MCF 10A (cell line): ENCODE data around the gene FER. TPM values are rescaled to one million over a fixed set of nuclear protein-coding genes. Genes with fewer than 3 reads are reported as not detected.
A peak's percentile ranks its signal among the peaks of the same experiment; 100 is the strongest.

Experiments used
- BruUV-seq: library from RNA; stranded (reverse); fragments of 400-500 nt; replicated peaks from 2 replicates; lab custom pipeline; 2021; lab: Mats Ljungman, UMichigan
- CTCF ChIA-PET: fragments of 300-600 bp; sonication (Branson Sonifier 250); formaldehyde crosslinking; extraction: SDS; loops from one replicate; lab custom pipeline; 2021; ENCODE audit warnings: antibody characterized with exemption, inconsistent platforms; lab: Yijun Ruan, JAX
- POLR2A ChIA-PET: fragments of 300-600, 350-650 bp; sonication (Branson Sonifier 250); formaldehyde crosslinking; extraction: SDS; loops from one replicate; lab custom pipeline; 2020; ENCODE audit warnings: antibody characterized with exemption, inconsistent platforms; lab: Yijun Ruan, JAX
- DNase-seq: peaks from one replicate; pipeline ENCODE4 v3.0.0-alpha.2; 2018; ENCODE audit not compliant: unreplicated experiment
- H3K27ac Mint-ChIP-seq: one replicate; pipeline ENCODE4 v1.8.0; 2022; ENCODE audit warnings: mild to moderate bottlenecking, low read depth, mixed read lengths; ENCODE audit not compliant: unreplicated experiment
- H3K27me3 Mint-ChIP-seq: one replicate; pipeline ENCODE4 v1.8.0; 2022; ENCODE audit warnings: mixed read lengths; ENCODE audit not compliant: insufficient read depth, unreplicated experiment
- H3K36me3 Mint-ChIP-seq: one replicate; pipeline ENCODE4 v1.8.0; 2022; ENCODE audit warnings: mild to moderate bottlenecking, moderate library complexity, mixed read lengths; ENCODE audit not compliant: insufficient read depth, unreplicated experiment
- H3K4me1 Mint-ChIP-seq: one replicate; pipeline ENCODE4 v1.8.0; 2022; ENCODE audit warnings: mixed read lengths; ENCODE audit not compliant: insufficient read depth, unreplicated experiment
- H3K4me3 Mint-ChIP-seq: one replicate; pipeline ENCODE4 v1.8.0; 2022; ENCODE audit warnings: mild to moderate bottlenecking, moderate library complexity, mixed read lengths; ENCODE audit not compliant: unreplicated experiment
- H3K9me3 Mint-ChIP-seq: one replicate; pipeline ENCODE4 v1.8.0; 2022; ENCODE audit warnings: mixed read lengths; ENCODE audit not compliant: unreplicated experiment
- intact Hi-C: fragments of 100-400 bp; cut with micrococcal nuclease; formaldehyde crosslinking; loops from 2 replicates; pipeline ENCODE4 v1.14.1; 2022
- total RNA-seq: library from RNA; stranded (reverse); gene quantifications from 2 replicates; pipeline ENCODE4 v1.2.3, GENCODE V29; 2022
- TF ChIP-seq, protein P1 (sequence below): fragments of 200-600 bp; IDR thresholded peaks from one replicate; pipeline ENCODE4 v1.8.0; 2022; ENCODE audit warnings: antibody characterized with exemption, mild to moderate bottlenecking; ENCODE audit not compliant: unreplicated experiment

Gene FER
- total RNA-seq, 1 experiment from 2014 or later: 71.1 TPM

GRCh38 chr5:108753877-108754276, 6.2 kb downstream of the FER start:
- DNase-seq: peak; percentile 68
- no peaks in the 10 kb centered on the region for H3K27me3 Mint-ChIP-seq
- TF ChIP-seq, protein P1, sequence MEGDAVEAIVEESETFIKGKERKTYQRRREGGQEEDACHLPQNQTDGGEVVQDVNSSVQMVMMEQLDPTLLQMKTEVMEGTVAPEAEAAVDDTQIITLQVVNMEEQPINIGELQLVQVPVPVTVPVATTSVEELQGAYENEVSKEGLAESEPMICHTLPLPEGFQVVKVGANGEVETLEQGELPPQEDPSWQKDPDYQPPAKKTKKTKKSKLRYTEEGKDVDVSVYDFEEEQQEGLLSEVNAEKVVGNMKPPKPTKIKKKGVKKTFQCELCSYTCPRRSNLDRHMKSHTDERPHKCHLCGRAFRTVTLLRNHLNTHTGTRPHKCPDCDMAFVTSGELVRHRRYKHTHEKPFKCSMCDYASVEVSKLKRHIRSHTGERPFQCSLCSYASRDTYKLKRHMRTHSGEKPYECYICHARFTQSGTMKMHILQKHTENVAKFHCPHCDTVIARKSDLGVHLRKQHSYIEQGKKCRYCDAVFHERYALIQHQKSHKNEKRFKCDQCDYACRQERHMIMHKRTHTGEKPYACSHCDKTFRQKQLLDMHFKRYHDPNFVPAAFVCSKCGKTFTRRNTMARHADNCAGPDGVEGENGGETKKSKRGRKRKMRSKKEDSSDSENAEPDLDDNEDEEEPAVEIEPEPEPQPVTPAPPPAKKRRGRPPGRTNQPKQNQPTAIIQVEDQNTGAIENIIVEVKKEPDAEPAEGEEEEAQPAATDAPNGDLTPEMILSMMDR: no peak
- peaks cover 13% of the 10 kb centered on the region for H3K4me1 Mint-ChIP-seq
- peaks cover 7% of the 10 kb centered on the region for H3K36me3 Mint-ChIP-seq
- no peaks in the 10 kb centered on the region for H3K9me3 Mint-ChIP-seq
- CTCF ChIA-PET: interaction anchor here (1.7 kb wide), 1 partner anchor 26 kb away, joined by 3 read pairs; no protein-coding TSS in a partner anchor
- no TSS peak for BruUV-seq
- H3K4me3 Mint-ChIP-seq: peak overlapping the region; percentile 70
- H3K27ac Mint-ChIP-seq: peak overlapping the region; percentile 94
- intact Hi-C loops: loop anchor here (10.0 kb wide), 1 partner anchor 121 kb away; no protein-coding TSS in a partner anchor
- POLR2A ChIA-PET: interaction anchor here (0.5 to 3.8 kb wide), 16 partner anchors 9 to 996 kb away, joined by 3 to 70 read pairs (median 4); partner anchors contain the start of gene PJA2

GRCh38 chr5:108760512-108760911, 12.8 kb downstream of the FER start:
- no peaks in the 10 kb centered on the region for H3K27me3 Mint-ChIP-seq
- H3K4me1 Mint-ChIP-seq: peaks cover 29% of the 10 kb centered on the region
- no peaks in the 10 kb centered on the region for H3K9me3 Mint-ChIP-seq
- H3K36me3 Mint-ChIP-seq: peaks cover 11% of the 10 kb centered on the region
- intact Hi-C loops: no loop called here
- TF ChIP-seq, protein P1: no peak
- no TSS peak for BruUV-seq
- H3K4me3 Mint-ChIP-seq: no peak overlapping the region
- H3K27ac Mint-ChIP-seq: no peak overlapping the region
- no peak for DNase-seq
- ChIA-PET CTCF (interaction anchor here (0.9 to 1.2 kb wide), 2 partner anchors 12 to 31 kb away, joined by 3 read pairs; no protein-coding TSS in a partner anchor), POLR2A (interaction anchor here (1.2 kb wide), 1 partner anchor 11 kb away, joined by 5 read pairs; no protein-coding TSS in a partner anchor)

DNA sequence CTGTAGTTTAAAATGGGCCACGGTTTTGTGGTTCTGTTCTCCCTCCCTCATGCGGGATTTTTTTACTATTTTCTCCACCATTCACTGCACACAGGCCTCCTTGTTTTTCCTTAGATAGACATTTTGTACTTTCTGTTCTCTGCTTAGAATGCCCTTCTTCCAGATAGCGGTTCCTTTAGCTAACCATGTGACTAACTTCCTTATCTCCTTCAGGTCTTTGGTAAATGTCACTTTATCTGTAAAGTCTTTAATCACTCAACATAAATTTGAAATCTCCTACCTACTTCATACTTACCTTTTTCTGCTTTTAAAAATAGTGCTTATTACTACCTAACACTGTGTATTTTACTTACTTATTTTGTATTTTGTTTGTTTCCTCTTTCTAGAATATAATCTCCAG, 15.0 kb downstream of the FER start:
- no TSS peak for BruUV-seq
- H3K27ac Mint-ChIP-seq: no peak overlapping the region
- H3K36me3 Mint-ChIP-seq: peaks cover 15% of the 10 kb centered on the region
- no peaks in the 10 kb centered on the region for H3K27me3 Mint-ChIP-seq
- no peak overlapping the region for H3K4me3 Mint-ChIP-seq
- POLR2A ChIA-PET: interaction anchor here (0.5 to 2.1 kb wide), 4 partner anchors 9 to 25 kb away, joined by 3 to 7 read pairs (median 3); no protein-coding TSS in a partner anchor
- TF ChIP-seq, protein P1: no peak
- CTCF ChIA-PET: interaction anchor here (1.4 kb wide), 1 partner anchor 13 kb away, joined by 4 read pairs; no protein-coding TSS in a partner anchor
- intact Hi-C loops: no loop called here
- peaks cover 41% of the 10 kb centered on the region for H3K4me1 Mint-ChIP-seq
- DNase-seq: no peak
- no peaks in the 10 kb centered on the region for H3K9me3 Mint-ChIP-seq

DNA sequence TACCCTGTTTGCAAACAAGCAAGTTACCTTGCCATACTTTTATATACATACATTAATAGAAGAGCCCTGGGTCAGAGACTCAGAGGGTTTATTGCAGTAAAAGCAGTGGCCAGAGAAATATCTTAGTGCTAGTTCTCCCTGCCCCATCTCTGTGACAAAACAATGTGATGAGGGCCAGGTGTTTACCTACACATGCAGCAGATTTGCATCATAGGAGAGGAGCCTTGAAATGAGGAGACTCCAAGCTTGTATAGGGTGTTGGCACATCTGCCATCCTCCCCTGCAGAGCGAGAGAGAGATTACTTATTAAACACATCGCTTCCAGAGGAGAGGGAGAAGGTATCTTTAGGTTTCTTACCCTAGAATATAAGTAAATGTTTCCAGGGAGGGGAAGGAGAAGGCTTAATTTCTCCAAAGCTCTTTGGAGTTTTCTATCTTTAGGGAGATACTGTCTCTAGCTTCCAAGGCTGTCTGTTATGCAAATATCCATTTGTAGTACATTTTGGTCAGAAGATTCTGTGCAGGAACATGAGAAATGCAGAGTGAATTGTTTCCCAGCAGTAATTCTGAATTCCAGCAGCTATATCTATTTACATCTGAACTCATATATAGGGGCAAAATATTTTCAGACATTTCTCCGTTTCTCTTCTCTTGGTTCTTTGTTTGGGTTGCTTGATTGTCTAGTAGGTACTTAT, 15.7 kb downstream of the FER start:
- POLR2A ChIA-PET: interaction anchor here (0.5 to 2.1 kb wide), 5 partner anchors 8 to 24 kb away, joined by 3 to 7 read pairs (median 3); no protein-coding TSS in a partner anchor
- BruUV-seq: no TSS peak
- DNase-seq: no peak
- intact Hi-C loops: no loop called here
- TF ChIP-seq, protein P1: no peak
- Mint-ChIP-seq H3K9me3 (no peaks in the 10 kb centered on the region), H3K36me3 (peaks cover 20% of the 10 kb centered on the region), H3K27me3 (no peaks in the 10 kb centered on the region), H3K27ac (no peak overlapping the region), H3K4me1 (peaks cover 44% of the 10 kb centered on the region), H3K4me3 (no peak overlapping the region)
- CTCF ChIA-PET: interaction anchor here (1.4 kb wide), 1 partner anchor 14 kb away, joined by 4 read pairs; no protein-coding TSS in a partner anchor
